ENCODE results near the gene PLEK.
A peak's percentile ranks its signal among the peaks of the same experiment; 100 is the strongest.

The PLEK gene

GRCh38 chr2:68426446-68426845 lies 61.4 kb downstream of the PLEK start:
- no peaks in the 10 kb centered on the region for H3K27me3 Mint-ChIP-seq (ENCODE audit: low read depth)
- no peaks in the 10 kb centered on the region for H3K9me3 Mint-ChIP-seq
- no peaks in the 10 kb centered on the region for H3K36me3 Mint-ChIP-seq (ENCODE audit: low read depth)
- H3K4me3 Mint-ChIP-seq, result no peak overlapping the region
- TF ChIP-seq CTCF (IDR thresholded peaks at IDR 0.05; ENCODE audit: unreplicated experiment in 3 of 3), result no peak
- H3K27ac Mint-ChIP-seq, result no peak overlapping the region
- peaks cover 19% of the 10 kb centered on the region for H3K4me1 Mint-ChIP-seq

GRCh38 chr2:68426848-68427579 lies 61.9 kb downstream of the PLEK start:
- H3K9me3 Mint-ChIP-seq, result no peaks in the 10 kb centered on the region
- no peaks in the 10 kb centered on the region for H3K27me3 Mint-ChIP-seq (ENCODE audit: low read depth)
- no peak for TF ChIP-seq CTCF (IDR thresholded peaks at IDR 0.05; ENCODE audit: unreplicated experiment in 3 of 3)
- no peak overlapping the region for H3K27ac Mint-ChIP-seq
- no peak overlapping the region for H3K4me3 Mint-ChIP-seq
- H3K36me3 Mint-ChIP-seq (ENCODE audit: low read depth), result no peaks in the 10 kb centered on the region
- H3K4me1 Mint-ChIP-seq, result peaks cover 19% of the 10 kb centered on the region

- Mint-ChIP-seq H3K4me1 (peaks cover 19% of the 10 kb centered on the region), H3K4me3 (no peak overlapping the region), H3K27me3 (ENCODE audit: low read depth) (no peaks in the 10 kb centered on the region), H3K27ac (peak overlapping the region; percentile 0 to 80 (median 9)), H3K9me3 (no peaks in the 10 kb centered on the region), H3K36me3 (ENCODE audit: low read depth) (no peaks in the 10 kb centered on the region)
- no peak for TF ChIP-seq CTCF (IDR thresholded peaks at IDR 0.05; ENCODE audit: unreplicated experiment in 3 of 3)
Observed at GRCh38 chr2:68428126-68428525, 63.0 kb downstream of the PLEK start.

- peak overlapping the region; percentile 0 to 80 (median 9) for H3K27ac Mint-ChIP-seq
- no peaks in the 10 kb centered on the region for H3K27me3 Mint-ChIP-seq (ENCODE audit: low read depth)
- H3K4me1 Mint-ChIP-seq, result peaks cover 19% of the 10 kb centered on the region
- no peaks in the 10 kb centered on the region for H3K9me3 Mint-ChIP-seq
- H3K4me3 Mint-ChIP-seq, result no peak overlapping the region
- H3K36me3 Mint-ChIP-seq (ENCODE audit: low read depth), result no peaks in the 10 kb centered on the region
- no peak for TF ChIP-seq CTCF (IDR thresholded peaks at IDR 0.05; ENCODE audit: unreplicated experiment in 3 of 3)
Observed at GRCh38 chr2:68428746-68429145, 63.7 kb downstream of the PLEK start.

- no peaks in the 10 kb centered on the region for H3K9me3 Mint-ChIP-seq
- no peak for TF ChIP-seq CTCF (IDR thresholded peaks at IDR 0.05; ENCODE audit: unreplicated experiment in 3 of 3)
- H3K4me3 Mint-ChIP-seq, result no peak overlapping the region
- no peaks in the 10 kb centered on the region for H3K36me3 Mint-ChIP-seq (ENCODE audit: low read depth)
- peaks cover 19% of the 10 kb centered on the region for H3K4me1 Mint-ChIP-seq
- no peaks in the 10 kb centered on the region for H3K27me3 Mint-ChIP-seq (ENCODE audit: low read depth)
- peak overlapping the region in 1 of 3 experiments; percentile 80 for H3K27ac Mint-ChIP-seq
Observed at GRCh38 chr2:68429311-68429826, 64.3 kb downstream of the PLEK start.
